Nephron progenitor cell (in vitro differentiated cells): Measurements from ENCODE around the gene C1QTNF5.

Experiments
- DNase-seq: peaks from one replicate; pipeline ENCODE4 v3.0.0; 2021
- H3K27ac Mint-ChIP-seq: 2 replicates; pipeline ENCODE4 v1.8.0; 2021; ENCODE audit warnings: mild to moderate bottlenecking, moderate library complexity, mixed read lengths
- H3K27me3 Mint-ChIP-seq: 2 replicates; pipeline ENCODE4 v1.8.0; 2021; ENCODE audit warnings: mild to moderate bottlenecking, low read depth, mixed read lengths; ENCODE audit not compliant: poor library complexity
- H3K36me3 Mint-ChIP-seq: 2 replicates; pipeline ENCODE4 v1.8.0; 2021; ENCODE audit warnings: low read depth, mixed read lengths
- H3K4me1 Mint-ChIP-seq: 2 replicates; pipeline ENCODE4 v1.8.0; 2021; ENCODE audit warnings: mixed read lengths
- H3K4me3 Mint-ChIP-seq: 2 replicates; pipeline ENCODE4 v1.8.0; 2021; ENCODE audit warnings: mild to moderate bottlenecking, moderate library complexity, mixed read lengths
- H3K9me3 Mint-ChIP-seq: 2 replicates; pipeline ENCODE4 v1.8.0; 2021; ENCODE audit warnings: mild to moderate bottlenecking, moderate library complexity, mixed read lengths
- CTCF ChIP-seq: fragments of 200-600 bp; sonication (generic); IDR thresholded peaks from 2 replicates; pipeline ENCODE4 v1.5.0; 2021; ENCODE audit warnings: antibody characterized with exemption

C1QTNF5 gene

GRCh38 chr11:119352857-119353260, 12.2 kb upstream of the C1QTNF5 start:
- Mint-ChIP-seq H3K4me3 (no peak overlapping the region), H3K27me3 (peaks cover 68% of the 10 kb centered on the region), H3K4me1 (peaks cover 35% of the 10 kb centered on the region), H3K27ac (no peak overlapping the region), H3K36me3 (peaks cover 5% of the 10 kb centered on the region), H3K9me3 (peaks cover 4% of the 10 kb centered on the region)
- no peak for DNase-seq
- no peak for TF ChIP-seq CTCF

GRCh38 chr11:119351232-119351631, 10.5 kb upstream of the C1QTNF5 start:
- H3K36me3 Mint-ChIP-seq = no peaks in the 10 kb centered on the region
- H3K4me3 Mint-ChIP-seq = no peak overlapping the region
- peaks cover 72% of the 10 kb centered on the region for H3K27me3 Mint-ChIP-seq
- peak overlapping the region; percentile 47 for H3K27ac Mint-ChIP-seq
- H3K4me1 Mint-ChIP-seq = peaks cover 21% of the 10 kb centered on the region
- peaks cover 4% of the 10 kb centered on the region for H3K9me3 Mint-ChIP-seq
- no peak for TF ChIP-seq CTCF
- DNase-seq = no peak

- H3K27ac Mint-ChIP-seq = no peak overlapping the region
- no peaks in the 10 kb centered on the region for H3K36me3 Mint-ChIP-seq
- H3K4me3 Mint-ChIP-seq = no peak overlapping the region
- no peak for DNase-seq
- peaks cover 72% of the 10 kb centered on the region for H3K27me3 Mint-ChIP-seq
- H3K9me3 Mint-ChIP-seq = peaks cover 4% of the 10 kb centered on the region
- no peak for TF ChIP-seq CTCF
- peaks cover 13% of the 10 kb centered on the region for H3K4me1 Mint-ChIP-seq
Measured at GRCh38 chr11:119350302-119350701, 9.6 kb upstream of the C1QTNF5 start.

- TF ChIP-seq CTCF = no peak
- H3K4me1 Mint-ChIP-seq = peaks cover 6% of the 10 kb centered on the region
- H3K9me3 Mint-ChIP-seq = peaks cover 4% of the 10 kb centered on the region
- no peaks in the 10 kb centered on the region for H3K36me3 Mint-ChIP-seq
- H3K27ac Mint-ChIP-seq = no peak overlapping the region
- H3K27me3 Mint-ChIP-seq = peaks cover 76% of the 10 kb centered on the region
- no peak for DNase-seq
- H3K4me3 Mint-ChIP-seq = no peak overlapping the region
Measured at GRCh38 chr11:119347940-119348605, 7.4 kb upstream of the C1QTNF5 start.

- Mint-ChIP-seq H3K4me1 (no peaks in the 10 kb centered on the region), H3K36me3 (no peaks in the 10 kb centered on the region), H3K27ac (no peak overlapping the region), H3K9me3 (peaks cover 4% of the 10 kb centered on the region), H3K4me3 (no peak overlapping the region), H3K27me3 (peaks cover 79% of the 10 kb centered on the region)
- DNase-seq = no peak
- no peak for TF ChIP-seq CTCF
Measured at GRCh38 chr11:119347242-119347641, 6.6 kb upstream of the C1QTNF5 start.

- peaks cover 84% of the 10 kb centered on the region for H3K27me3 Mint-ChIP-seq
- H3K36me3 Mint-ChIP-seq = no peaks in the 10 kb centered on the region
- no peak within 1 kb of the TSS for H3K4me3 Mint-ChIP-seq
- no peak within 1 kb of the TSS for H3K27ac Mint-ChIP-seq
- peaks cover 4% of the 10 kb centered on the region for H3K9me3 Mint-ChIP-seq
- TF ChIP-seq CTCF = no peak
- DNase-seq = no peak
- H3K4me1 Mint-ChIP-seq = no peaks in the 10 kb centered on the region
Measured at GRCh38 chr11:119346605-119347004, 5.9 kb upstream of the C1QTNF5 start, which contains the start of gene MFRP. MFRP (minus strand) TSS chr11:119346705; CDS start chr11:119346513, 192 bp downstream.
